Measurements from ENCODE around the gene CD300LG.
"Not testable (repeated sequence)": the region's sequence is repeated elsewhere in the genome, so short reads cannot be mapped to it uniquely, and the experiment has no call there.

CD300LG gene

DNA sequence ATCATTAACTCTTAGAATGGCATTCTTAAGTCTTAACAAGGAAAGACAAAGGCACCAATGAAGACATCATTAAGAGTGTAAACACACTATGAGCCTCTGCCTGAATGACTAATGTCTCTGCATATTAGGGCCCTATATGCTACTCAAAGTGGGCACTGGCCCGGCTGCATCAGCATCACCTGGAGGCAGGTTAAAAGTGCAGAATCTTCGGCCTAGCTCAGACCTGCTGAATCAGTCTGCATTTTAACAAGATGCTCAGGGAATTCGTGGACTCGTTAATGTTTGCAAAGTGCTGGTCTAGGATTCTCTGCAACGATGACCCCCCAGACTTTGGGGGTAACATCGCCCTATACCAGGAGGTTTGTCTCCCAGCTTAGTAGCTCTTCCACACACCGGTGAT, 20.8 kb upstream of the CD300LG start:
- DNase-seq: no peak

DNA sequence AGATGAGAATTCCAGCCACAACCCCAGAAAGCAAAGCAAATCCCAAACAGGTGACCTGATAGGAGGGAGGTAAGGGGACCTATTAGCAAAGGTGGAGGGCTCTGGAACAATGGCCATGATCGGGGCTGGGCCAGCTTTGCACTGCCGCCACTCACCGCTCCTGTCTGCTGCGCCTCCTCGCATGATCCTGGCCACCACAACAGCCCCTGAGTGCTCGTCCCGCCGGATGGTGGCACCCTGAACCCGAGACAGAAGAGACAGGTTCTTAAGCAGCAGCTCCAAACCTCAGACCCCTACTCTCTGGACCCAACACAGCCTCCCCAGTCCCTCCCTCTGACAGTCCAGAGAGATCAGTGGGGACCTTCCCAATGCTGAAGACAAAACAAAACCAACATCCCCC, 19.4 kb upstream of the CD300LG start:
- no peak for DNase-seq

DNA sequence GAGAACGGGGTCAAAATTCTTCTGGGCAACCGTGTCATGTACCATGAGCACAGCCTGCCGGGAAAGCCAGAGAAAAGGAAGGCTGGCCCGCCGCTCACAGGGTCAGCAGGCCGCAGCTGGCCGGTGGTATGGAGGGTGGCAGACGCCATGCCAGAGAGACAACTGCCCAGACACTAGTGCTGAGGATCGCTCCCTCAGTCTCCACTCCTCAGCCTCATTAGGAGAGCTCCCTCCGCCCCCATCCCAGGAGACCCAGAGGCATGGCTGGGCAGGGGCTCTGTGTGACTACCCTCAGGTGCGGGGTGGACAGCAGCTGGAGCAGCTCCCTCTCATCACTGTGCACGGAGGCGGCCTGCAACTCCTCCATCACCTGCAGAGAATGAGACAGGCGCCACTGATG, 17.2 kb upstream of the CD300LG start:
- DNase-seq: no peak

DNA sequence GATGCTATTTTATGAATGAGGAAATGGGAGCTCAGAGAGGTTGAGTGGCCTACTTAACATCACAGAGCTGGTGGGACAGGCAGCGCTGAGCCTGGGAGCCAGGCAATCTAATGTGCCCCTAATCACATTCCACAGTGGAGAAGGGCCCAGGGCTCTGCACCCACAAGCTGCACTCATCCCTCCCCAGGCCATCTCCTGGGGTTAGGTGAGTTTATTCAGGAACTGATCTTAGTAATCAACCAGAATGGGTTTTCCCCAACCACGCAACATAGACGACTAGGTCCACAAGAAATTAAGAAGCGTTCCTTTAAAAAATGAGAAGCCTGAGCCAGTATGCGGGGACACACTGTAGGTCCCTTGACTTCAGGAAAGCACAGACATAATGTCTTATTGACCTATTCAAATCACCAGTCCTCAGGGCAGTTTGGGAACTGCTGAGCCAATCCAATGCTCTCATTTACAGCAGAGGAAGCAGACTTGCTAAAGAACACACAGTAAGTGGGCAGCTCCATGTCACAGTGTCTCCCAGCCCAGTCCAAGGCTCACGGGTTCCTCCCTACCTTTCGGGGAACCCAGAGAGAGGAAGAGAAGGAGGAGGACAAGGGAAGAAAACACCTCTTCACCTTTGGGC, 16.4 kb upstream of the CD300LG start:
- no peak for DNase-seq

DNA sequence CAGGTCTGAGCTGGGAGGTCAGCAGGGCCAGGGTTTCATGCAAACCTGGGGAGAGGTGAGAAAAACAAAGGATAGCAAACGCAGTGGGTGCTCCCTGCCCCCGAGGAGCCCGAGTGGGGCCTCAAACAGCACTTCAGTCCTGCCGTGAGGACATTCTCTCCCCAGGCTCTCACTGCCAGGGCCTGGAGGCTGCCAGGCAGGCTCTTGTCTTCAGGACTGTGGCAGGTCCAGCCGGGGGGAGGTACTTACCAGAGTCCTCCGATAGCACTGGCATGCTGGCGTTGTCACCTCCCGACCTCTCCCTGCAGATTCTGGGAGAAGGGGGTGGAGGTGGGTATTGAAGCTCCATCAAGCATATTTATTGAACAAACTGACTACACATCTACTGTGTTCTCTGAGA, 15.3 kb upstream of the CD300LG start:
- DNase-seq: no peak

DNA sequence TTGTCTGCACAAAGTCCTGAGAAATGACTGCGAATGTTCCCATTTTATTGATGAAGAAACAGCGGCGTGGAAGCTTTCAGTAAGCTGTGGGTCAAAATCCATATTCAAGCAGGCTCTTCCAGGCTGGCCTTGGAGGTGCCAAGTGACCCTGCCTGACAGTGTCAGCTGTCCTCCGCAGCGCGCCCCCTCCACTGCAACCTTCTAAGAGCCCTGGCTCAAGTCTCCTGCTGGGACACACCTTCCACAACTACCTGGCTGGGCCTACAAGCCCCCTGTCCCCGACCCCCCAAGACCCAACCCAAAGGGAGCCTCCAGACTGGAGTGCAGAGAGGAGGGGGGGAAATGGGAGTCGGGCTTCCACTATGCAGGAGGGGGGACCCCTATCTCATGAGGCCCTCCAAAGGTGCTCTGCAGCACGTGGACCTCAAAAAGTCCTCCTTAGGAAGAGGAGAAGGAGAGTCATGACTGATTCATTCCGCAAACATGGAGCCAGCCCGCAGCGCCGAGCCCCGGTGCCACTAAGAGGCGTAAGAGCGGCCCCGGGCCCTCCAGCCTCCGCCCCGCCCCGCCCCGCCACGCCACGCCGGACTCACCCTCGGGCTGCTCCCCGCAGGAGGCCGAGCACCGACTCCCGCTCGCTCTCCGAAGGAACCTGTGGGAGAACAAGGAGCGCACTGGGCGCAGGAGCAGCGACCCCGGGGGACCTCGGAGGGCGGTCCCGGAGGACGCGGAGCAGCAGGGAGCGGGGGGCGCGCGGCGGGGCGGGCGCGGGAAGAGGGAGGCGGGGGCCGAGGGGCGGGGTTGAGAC, 14.6 kb upstream of the CD300LG start:
- DNase-seq: no peak

DNA sequence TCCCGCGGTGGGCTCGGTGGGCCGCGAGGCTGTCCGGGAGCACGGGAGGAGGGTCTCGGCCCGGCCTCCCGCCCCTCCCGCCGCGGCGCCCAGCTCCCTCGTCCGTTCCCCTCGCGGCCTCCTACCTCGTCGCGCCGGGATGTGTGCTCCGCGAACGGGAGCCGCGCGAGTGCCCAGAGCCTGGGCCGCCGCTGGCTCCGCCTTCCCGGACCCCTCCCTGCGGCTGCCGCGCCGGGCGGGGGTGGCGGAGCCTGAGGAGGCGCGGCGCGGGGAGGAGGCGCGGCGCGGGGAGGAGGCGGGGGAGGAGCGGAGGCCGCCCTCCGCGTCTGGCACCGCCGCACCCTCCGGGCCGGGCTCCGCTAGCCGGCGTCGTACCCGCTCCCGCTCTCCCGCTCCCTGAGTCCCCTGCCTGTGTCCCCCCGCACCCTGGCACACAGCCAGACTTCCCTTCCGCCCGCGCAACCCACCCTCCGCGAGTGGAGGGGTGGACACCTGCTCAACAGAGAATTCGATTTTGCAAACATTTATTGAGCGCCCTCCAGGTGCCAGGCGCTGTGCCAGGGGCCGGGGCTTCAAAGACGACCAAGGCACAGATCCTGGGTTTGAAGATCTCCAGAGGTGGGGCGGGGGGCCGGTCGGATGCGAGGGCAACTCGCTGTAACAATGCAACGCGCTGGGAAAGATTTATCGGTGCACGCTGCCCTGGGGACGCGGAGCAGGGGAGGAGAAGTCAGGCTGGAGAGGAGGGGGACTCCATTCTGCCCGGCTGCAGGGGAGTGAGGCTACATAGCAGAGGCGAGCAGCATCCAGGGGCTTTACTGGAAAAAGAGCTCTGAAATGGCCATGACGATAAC, 13.8 kb upstream of the CD300LG start, which contains the start of gene MPP3:
Gene MPP3, minus strand, starts transcription at position 171 of the 854 bp plus-strand sequence. CDS start 1,240 bp downstream, outside the sequence.
- no peak for DNase-seq

DNA sequence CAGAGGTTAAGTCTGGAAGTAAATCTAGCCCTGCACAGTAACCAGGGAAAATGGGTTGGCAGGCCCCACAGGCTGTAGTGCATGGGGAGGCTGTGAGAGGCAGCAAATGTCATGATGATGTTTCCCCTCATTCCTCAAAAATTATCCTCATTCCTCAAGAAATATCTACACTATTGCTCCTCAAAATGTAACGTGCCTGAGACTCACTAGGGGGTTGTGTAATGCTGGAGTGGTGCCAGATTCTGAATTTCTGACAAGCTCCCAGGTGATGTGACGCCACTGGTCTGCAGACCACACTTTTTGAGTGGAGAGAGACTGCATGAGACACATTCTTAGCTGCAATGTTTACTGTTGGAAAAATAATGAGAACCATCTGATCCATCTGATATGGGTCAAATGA, 12.9 kb upstream of the CD300LG start:
- DNase-seq: no peak

DNA sequence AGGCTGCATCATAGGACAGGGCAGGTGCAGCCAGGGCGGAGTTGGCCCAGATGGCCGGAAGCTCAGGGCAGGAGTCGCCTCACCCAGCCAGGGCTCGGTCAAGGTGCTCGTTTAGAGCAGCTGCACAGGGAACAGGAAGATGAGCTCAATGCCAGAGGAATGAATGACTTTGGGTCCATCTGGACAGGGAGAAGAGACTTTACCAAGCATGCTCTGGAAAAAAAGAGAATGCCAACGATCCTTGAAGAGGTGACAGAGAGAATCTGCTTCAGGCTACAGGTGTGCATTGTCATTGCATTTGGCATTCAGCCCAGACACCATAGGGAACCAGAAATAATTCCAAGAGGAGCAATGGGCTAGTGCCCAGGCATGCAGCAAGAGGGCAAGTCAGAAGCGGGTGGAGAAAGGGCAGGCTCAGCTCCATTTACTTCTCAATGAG, 7.3 kb upstream of the CD300LG start:
- DNase-seq: no peak

DNA sequence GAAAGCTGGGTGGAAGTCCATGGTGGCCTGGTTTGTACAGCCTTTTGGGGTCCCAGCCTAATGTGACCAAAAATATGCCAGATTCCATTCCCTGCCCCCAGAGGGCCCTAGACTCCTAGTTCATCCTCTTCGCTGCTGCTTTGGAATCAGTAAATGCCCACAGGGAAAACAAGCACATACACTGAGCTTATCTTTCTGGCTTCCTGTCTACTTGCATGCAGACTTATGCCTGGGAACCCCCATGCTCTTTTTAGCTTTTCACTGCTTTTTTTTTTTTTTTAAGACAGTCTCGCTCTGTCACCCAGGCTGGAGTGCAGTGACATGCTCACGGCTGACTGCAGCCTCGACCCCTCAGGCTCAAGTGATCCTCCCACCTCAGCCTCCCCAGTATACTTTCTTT, 6.2 kb upstream of the CD300LG start:
- DNase-seq: no peak

DNA sequence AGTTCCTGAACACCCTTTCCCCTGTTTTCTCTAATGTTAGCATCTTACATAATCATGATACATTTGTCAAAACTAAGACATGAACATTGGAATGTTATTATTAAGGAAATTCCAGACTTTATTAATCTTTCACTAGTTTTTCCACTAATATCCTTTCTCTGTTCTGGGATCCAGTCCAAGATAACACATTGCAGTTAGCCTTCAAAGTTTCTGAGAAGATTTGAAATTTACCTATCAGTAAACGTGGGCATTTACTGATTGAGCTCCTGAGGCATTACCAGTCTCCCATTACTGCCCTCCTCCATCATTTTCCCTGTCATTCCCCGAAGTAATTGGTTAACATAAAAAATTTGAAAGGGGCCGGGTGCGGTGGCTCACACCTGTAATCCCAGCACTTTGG, 5.7 kb upstream of the CD300LG start:
- DNase-seq: no peak

DNA sequence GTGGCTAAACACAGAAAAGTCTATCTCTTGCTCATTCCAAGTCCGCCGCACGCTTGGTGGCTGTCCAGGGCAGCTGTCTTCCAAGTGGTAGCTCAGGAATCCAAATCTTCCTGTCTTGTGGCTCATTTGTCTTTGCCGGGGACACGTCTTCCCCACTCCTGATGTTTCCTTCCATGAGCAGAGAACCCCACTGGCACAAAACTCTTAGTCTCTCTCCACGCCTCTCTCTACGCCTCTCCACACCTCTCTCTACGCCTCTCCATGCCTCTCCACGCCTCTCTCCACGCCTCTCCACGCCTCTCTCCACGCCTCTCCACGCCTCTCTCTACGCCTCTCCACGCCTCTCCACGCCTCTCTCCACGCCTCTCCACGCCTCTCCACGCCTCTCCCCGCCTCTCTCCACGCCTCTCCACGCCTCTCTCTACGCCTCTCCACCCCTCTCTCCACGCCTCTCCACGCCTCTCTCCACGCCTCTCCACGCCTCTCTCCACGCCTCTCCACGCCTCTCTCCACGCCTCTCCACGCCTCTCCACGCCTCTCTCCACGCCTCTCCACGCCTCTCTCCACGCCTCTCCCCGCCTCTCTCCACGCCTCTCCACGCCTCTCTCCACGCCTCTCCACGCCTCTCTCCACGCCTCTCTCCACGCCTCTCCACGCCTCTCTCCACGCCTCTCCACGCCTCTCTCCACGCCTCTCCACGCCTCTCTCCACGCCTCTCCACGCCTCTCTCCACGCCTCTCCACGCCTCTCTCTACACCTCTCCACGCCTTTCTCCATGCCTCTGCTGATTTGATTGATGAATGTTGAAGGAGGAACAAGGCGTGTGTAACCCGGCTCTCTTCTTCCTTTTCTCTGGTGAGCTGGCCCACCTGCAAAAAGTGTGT, 4.6 kb upstream of the CD300LG start:
- not testable (repeated sequence) for DNase-seq

DNA sequence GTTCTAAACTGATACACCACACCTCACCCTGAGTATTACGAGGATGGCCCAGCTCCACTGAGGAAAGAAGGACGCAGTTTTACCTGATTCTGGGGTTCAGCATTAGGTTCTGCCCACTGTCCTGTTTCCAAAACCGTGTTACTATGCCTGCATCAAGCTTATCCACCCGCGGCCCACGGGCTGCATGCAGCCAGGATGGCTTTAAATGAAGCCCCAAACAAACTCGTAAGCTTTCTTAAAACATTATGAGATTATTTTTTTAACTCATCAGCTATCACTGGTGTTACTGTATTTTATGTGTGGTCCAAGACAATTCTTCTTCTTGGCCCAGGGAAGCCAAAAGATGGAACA, 4.0 kb upstream of the CD300LG start:
- no peak for DNase-seq

DNA sequence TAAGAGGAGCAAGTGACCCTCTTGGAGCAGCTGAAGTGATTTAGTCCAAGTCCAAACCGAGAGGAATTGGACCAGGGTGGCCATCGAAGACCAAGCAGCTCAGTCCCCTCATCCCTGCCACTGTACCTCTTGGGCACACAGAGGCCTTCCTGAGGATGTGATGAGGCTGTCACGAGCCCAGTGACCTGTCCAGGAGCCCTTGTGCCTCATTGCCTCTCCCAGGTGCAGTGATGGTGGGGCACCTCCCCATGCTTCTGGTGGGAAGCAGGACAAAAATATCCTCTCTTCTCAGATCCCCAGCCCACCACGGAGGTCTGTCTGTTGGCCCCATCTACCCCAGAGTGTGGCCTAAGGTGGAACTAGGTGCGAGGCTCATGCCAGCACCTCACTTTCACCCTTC, 2.7 kb upstream of the CD300LG start:
- DNase-seq: no peak

DNA sequence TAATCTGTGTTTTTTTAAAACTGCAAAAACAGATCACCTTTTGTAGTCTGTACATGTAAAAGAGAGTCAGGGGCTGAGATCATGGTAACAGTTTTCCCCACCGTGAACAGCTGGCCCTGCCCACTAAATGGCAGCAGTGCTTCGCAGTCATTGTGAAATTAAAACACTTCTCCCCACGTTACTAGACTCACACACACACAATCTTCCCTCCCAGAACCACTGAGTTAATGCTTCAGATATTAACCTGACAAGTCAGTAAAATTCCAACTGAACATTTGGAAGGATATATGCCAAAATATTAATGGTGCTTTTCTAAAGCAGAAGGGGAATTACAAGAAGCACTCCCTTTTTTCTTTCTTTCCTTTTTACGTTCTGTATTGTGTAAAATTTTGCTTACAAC, 1.2 kb upstream of the CD300LG start:
- no peak for DNase-seq

DNA sequence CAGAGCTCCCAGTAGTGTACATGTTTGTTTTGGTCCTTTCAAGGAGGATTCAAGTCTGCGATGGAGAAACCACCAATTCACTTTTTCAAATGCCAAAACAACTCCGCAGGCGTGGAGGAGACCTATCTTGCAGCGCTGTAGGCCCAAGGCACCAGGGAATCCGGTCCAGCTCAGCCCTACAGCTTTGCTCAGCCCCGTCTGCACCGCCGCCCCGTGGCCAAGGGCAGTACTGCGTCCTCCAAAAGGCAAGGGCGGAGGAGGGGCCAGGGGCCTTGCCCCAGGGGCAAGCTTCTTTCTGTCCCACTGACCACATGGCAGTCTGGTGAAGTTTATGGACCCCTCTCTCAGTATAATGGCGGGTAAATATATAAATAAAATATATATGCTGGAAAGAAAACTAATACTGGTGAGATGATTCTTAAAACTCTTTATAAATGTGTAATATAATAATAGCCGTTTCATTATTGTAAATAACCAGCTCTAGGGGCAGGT, 709 bp upstream of the CD300LG start:
- DNase-seq: peak; percentile 88

DNA sequence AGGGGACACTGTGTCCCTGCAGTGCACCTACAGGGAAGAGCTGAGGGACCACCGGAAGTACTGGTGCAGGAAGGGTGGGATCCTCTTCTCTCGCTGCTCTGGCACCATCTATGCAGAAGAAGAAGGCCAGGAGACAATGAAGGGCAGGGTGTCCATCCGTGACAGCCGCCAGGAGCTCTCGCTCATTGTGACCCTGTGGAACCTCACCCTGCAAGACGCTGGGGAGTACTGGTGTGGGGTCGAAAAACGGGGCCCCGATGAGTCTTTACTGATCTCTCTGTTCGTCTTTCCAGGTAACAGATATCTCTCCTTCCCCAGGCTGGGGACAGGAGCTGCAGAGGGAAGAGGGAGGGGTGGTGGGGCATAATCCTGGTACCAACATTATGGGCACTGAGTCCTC, 1.6 kb downstream of the CD300LG start:
- DNase-seq: no peak

DNA sequence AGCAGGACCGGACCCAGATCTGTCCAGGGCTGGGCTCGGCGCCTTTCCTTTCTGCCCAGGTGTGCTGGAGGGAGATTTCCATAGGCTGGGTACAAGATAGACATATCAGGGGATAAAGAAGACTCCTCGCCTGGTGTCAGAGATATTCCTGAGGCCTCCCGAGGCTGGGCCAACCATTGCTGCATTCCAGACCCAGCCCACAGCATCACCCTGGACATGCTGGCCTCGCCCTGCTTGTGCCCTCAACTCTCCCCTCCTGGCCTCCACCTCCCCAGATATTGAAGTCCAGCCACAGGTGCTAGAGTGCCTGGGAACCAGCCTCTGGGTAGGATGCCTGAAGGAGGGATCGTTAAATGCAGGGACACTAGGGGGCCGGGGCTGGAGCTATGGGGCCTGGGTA, 2.1 kb downstream of the CD300LG start:
- no peak for DNase-seq

DNA sequence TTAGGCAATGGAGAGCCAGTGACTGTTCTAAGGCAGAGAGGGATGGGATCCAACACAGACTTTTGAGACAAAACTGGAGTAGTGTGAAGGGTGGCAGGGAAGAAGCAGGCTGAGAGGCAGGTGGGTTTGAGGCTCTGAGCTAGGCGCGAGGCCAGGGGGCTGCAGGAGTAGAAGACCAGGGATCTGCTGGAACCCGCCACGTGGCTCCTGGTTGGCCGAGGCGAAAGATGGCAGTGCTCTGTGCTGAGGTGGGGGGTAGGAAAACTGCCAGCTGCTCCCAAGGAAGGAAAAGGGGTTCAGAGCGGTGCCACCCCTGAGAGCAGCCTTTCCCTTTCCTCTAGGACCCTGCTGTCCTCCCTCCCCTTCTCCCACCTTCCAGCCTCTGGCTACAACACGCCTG, 5.6 kb downstream of the CD300LG start:
- DNase-seq: no peak

DNA sequence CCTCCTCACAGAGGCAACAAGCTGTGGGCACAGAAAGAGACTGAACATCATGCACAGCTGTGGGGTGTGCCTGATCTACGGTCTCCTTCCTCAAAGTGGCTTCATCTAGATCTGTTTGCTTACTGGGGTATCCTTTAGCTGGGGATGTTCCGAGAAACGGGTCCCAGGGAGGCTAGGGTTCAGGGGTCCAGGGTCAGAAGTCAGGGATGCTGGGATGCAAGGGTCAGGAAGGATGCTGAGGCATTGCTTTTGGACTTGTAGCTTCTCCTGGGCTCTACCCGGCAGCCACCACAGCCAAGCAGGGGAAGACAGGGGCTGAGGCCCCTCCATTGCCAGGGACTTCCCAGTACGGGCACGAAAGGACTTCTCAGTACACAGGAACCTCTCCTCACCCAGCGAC, 6.6 kb downstream of the CD300LG start:
- no peak for DNase-seq

DNA sequence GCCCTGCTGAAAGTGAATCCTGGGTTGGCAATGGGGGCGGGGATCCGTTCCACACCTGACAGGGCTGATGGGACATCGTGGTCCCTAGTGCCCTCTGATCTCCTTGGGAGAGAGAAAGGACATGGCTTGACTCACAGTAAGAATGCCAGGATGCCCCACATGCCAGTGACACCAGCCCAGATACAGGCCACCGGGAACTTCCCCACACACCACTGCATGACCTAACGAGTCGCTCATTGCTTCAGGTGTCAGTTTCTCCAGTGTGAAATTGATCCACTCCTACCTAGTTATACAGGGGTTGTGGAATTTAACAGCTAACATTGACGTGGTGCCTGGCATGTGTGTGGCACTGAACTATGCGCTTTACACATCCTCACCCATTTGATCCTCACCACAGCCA, 7.5 kb downstream of the CD300LG start:
- DNase-seq: no peak

DNA sequence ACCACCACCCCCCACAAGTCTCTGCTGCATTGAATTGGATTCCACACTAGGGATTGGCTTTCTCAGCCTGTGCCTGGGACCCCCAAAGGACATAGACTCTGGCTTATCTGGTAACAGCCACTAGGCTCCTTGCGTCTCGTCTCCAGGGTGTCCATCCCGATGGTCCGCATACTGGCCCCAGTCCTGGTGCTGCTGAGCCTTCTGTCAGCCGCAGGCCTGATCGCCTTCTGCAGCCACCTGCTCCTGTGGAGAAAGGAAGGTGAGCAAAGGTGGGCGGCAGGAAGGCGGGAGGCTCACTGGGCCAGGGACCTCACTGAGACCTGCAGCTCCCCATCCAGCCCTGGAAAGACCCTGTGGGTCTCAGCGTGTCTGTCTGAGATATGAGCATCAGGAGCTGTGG, 8.1 kb downstream of the CD300LG start:
- no peak for DNase-seq

DNA sequence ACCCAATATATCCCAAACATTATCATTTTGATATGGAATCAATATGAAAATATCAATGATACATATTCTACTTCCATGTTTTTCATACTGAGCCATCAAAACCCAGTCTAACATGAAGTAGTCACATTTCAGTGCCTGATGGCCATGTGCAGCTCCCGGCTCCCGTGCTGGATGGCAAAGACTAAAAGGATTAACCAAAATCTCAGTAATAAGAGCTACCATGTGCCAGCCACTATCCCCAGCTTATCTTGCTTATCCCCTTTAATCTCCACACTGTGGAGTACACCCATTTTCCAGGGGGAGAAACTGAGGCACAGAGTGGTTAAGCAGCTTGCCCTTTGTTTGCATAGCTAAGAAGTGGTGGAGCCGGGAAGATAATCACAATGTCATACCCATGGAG, 9.2 kb downstream of the CD300LG start:
- DNase-seq: no peak

All from activated CD4-positive, CD25-positive, alpha-beta regulatory T cell treated with anti-CD3 and anti-CD28 coated beads, Interleukin-2, amount 50 U/mL, for 72 hours (primary cell).